ENCODE data around the gene GLIS2. TPM values are rescaled to one million over a fixed set of nuclear protein-coding genes. Genes with fewer than 3 reads are reported as not detected.
"Not testable (repeated sequence)": the region's sequence is repeated elsewhere in the genome, so short reads cannot be mapped to it uniquely, and the experiment has no call there.

GLIS2 gene
- total RNA-seq, 1 donor from 2014 or later, result 23.2 TPM

GRCh38 chr16:4339455-4339854 lies 23.6 kb downstream of the GLIS2 start:
- Mint-ChIP-seq H3K4me3 (ENCODE audit: low read depth) (no peak overlapping the region), H3K36me3 (ENCODE audit: insufficient read depth) (peaks cover 10% of the 10 kb centered on the region), H3K9me3 (ENCODE audit: low read depth) (no peaks in the 10 kb centered on the region), H3K27ac (peak overlapping the region; percentile 64), H3K4me1 (ENCODE audit: low read depth) (peaks cover 9% of the 10 kb centered on the region), H3K27me3 (no peaks in the 10 kb centered on the region)
- no peak for DNase-seq (ENCODE audit: low spot score, unreplicated experiment)
- TF ChIP-seq CTCF (IDR thresholded peaks at IDR 0.05; ENCODE audit: unreplicated experiment), result no peak

- no peaks in the 10 kb centered on the region for H3K27me3 Mint-ChIP-seq
- H3K4me3 Mint-ChIP-seq (ENCODE audit: low read depth), result no peak overlapping the region
- no peak overlapping the region for H3K27ac Mint-ChIP-seq
- TF ChIP-seq CTCF (IDR thresholded peaks at IDR 0.05; ENCODE audit: unreplicated experiment), result no peak
- peaks cover 7% of the 10 kb centered on the region for H3K4me1 Mint-ChIP-seq (ENCODE audit: low read depth)
- H3K36me3 Mint-ChIP-seq (ENCODE audit: insufficient read depth), result peaks cover 10% of the 10 kb centered on the region
- DNase-seq (ENCODE audit: low spot score, unreplicated experiment), result no peak
- no peaks in the 10 kb centered on the region for H3K9me3 Mint-ChIP-seq (ENCODE audit: low read depth)
Observed at GRCh38 chr16:4339909-4340308, 24.0 kb downstream of the GLIS2 start.

DNA sequence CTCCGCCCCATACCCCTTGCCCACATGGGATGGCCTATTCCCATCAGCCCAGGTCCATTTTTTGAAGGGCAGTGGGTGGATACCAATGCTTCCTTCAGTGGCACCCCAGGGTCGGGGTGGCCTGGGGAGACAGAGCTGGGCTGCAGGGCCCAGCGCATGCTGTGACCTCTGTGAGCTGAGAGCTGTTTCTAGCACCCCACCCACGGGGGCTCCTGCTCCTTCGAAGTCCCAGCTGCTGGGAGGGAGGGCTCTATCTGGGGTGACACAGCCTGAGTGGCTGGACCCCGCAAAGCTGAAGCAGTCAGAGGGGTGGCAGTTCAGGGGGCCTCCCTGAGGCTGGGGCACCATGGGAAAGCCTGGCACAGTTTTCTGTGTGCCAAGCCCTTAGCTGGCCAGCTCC lies 24.6 kb downstream of the GLIS2 start:
- DNase-seq (ENCODE audit: low spot score, unreplicated experiment), result no peak
- Mint-ChIP-seq H3K36me3 (ENCODE audit: insufficient read depth) (peaks cover 10% of the 10 kb centered on the region), H3K27me3 (no peaks in the 10 kb centered on the region), H3K27ac (no peak overlapping the region), H3K4me3 (ENCODE audit: low read depth) (no peak overlapping the region), H3K4me1 (ENCODE audit: low read depth) (peaks cover 3% of the 10 kb centered on the region), H3K9me3 (ENCODE audit: low read depth) (no peaks in the 10 kb centered on the region)
- no peak for TF ChIP-seq CTCF (IDR thresholded peaks at IDR 0.05; ENCODE audit: unreplicated experiment)

GRCh38 chr16:4341250-4341649 lies 25.4 kb downstream of the GLIS2 start:
- Mint-ChIP-seq H3K4me3 (ENCODE audit: low read depth) (no peak overlapping the region), H3K27ac (no peak overlapping the region), H3K36me3 (ENCODE audit: insufficient read depth) (peaks cover 5% of the 10 kb centered on the region), H3K27me3 (no peaks in the 10 kb centered on the region), H3K9me3 (ENCODE audit: low read depth) (no peaks in the 10 kb centered on the region), H3K4me1 (ENCODE audit: low read depth) (no peaks in the 10 kb centered on the region)
- TF ChIP-seq CTCF (IDR thresholded peaks at IDR 0.05; ENCODE audit: unreplicated experiment), result no peak
- DNase-seq (ENCODE audit: low spot score, unreplicated experiment), result no peak

DNA sequence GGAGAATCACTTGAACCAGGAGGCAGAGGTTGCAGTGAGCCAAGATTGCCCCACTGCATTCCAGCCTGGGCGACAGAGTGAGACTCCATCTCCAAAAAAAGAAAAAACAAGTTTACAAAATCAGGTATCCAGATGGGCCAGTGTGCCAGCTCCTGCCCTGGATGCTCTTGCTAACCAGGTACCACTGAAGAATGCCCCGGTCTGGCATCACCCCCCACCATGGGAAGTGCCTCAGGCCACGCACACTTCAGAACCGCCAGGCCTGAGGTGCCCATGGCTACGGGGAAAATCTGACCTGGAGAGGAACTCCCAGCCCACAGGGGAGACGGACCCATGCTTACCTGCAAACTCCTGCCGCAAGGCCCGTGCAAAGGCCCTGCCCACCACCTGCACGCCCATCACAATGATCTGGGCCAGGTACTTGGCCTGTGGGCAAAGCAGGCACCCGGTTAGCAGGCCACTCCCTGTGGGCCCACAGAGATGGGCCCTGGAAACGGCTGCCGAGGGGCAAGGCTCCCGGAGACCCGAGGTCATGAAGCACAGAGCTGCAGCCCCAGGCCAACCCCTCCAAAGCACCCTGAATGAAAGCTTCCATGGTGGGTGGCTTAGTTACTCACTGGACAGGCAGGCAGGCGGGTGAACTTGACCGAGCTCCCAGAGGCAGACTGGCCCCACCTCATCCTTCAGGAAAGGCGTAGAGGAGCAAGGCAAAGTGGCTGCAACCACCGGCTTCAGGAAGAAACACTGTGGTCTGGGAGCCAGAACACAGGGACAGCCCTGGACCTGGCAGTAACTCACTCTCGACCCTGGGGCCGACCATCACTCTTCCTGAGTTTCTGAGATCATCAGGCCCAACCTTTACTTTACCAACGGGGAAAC lies 27.2 kb downstream of the GLIS2 start:
- Mint-ChIP-seq H3K27ac (peak overlapping the region; percentile 95), H3K36me3 (ENCODE audit: insufficient read depth) (peaks cover 5% of the 10 kb centered on the region), H3K9me3 (ENCODE audit: low read depth) (no peaks in the 10 kb centered on the region), H3K4me1 (ENCODE audit: low read depth) (no peaks in the 10 kb centered on the region), H3K4me3 (ENCODE audit: low read depth) (no peak overlapping the region), H3K27me3 (no peaks in the 10 kb centered on the region)
- DNase-seq (ENCODE audit: low spot score, unreplicated experiment), result no peak
- no peak for TF ChIP-seq CTCF (IDR thresholded peaks at IDR 0.05; ENCODE audit: unreplicated experiment)

DNA sequence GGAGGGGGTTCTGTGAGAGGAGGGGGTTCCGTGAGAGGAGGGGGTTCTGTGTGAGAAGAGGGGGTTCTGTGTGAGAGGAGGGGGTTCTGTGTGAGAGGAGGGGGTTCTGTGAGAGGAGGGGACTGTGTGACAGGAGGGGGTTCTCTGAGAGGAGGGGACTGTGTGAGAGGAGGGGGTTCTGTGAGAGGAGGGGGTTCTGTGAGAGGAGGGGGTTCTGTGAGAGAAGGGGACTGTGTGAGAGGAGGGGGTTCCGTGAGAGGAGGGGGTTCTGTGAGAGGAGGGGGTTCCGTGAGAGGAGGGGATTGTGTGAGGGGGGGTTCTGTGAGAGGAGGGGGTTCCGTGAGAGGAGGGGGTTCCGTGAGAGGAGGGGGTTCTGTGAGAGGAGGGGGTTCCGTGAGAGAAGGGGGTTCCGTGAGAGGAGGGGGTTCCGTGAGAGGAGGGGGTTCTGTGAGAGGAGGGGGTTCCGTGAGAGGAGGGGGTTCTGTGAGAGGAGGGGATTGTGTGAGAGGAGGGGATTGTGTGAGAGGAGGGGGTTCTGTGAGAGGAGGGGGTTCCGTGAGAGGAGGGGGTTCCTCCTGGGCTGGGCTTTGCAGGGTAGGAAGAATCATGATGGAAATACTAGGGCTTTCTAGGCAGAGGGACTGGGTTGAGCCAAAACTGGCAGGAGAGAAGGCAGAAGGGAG lies 28.6 kb downstream of the GLIS2 start:
- not testable (repeated sequence) for H3K36me3 Mint-ChIP-seq (ENCODE audit: insufficient read depth); H3K4me3 Mint-ChIP-seq (ENCODE audit: low read depth); H3K4me1 Mint-ChIP-seq (ENCODE audit: low read depth); DNase-seq (ENCODE audit: low spot score, unreplicated experiment); H3K27me3 Mint-ChIP-seq; H3K9me3 Mint-ChIP-seq (ENCODE audit: low read depth)
- H3K27ac Mint-ChIP-seq, result peak overlapping the region; percentile 90

Data from progenitor cell of endocrine pancreas (in vitro differentiated cells).